ENCODE results near the gene DPM3. TPM values are rescaled to one million over a fixed set of nuclear protein-coding genes. Genes with fewer than 3 reads are reported as not detected.

The DPM3 gene
- total and polyA plus RNA-seq, 2 experiments from 2014 or later, result 102 to 105 TPM

GRCh38 chr1:155173478-155174323 lies 33.4 kb upstream of the DPM3 start, which contains the start of gene TRIM46:
TRIM46 (plus strand) TSS chr1:155173849; CDS start chr1:155173967, 118 bp downstream.
- H3K4me3 ChIP-seq, result peak within 1 kb of the TSS; percentile 74
- no peaks in the 10 kb centered on the region for H3K9me3 ChIP-seq (ENCODE audit: low read depth)
- H3K27ac ChIP-seq, result peak within 1 kb of the TSS; percentile 87
- TF ChIP-seq CTCF (IDR thresholded peaks at IDR 0.05; ENCODE audit: low read depth, low read length), result no peak
- H3K27me3 ChIP-seq, result peaks cover 6% of the 10 kb centered on the region
- DNase-seq (ENCODE audit: low read depth in 1 of 2, low spot score in 1 of 2), result peak in 1 of 2 donors; percentile 50
- peaks cover 5% of the 10 kb centered on the region for H3K4me1 ChIP-seq (ENCODE audit: low read depth)
- H3K36me3 ChIP-seq, result peaks cover 3% of the 10 kb centered on the region

GRCh38 chr1:155172732-155173477 lies 32.6 kb upstream of the DPM3 start, which contains the start of gene KRTCAP2:
KRTCAP2 (minus strand) TSS chr1:155173304; CDS start chr1:155173224, 80 bp downstream.
- peaks cover 6% of the 10 kb centered on the region for H3K27me3 ChIP-seq
- TF ChIP-seq CTCF (IDR thresholded peaks at IDR 0.05; ENCODE audit: low read depth, low read length), result peak; percentile 93
- peak within 1 kb of the TSS; percentile 87 for H3K27ac ChIP-seq
- peak; percentile 96 to 97 for DNase-seq (ENCODE audit: low read depth in 1 of 2, low spot score in 1 of 2)
- H3K9me3 ChIP-seq (ENCODE audit: low read depth), result no peaks in the 10 kb centered on the region
- H3K36me3 ChIP-seq, result peaks cover 3% of the 10 kb centered on the region
- peak within 1 kb of the TSS; percentile 74 for H3K4me3 ChIP-seq
- H3K4me1 ChIP-seq (ENCODE audit: low read depth), result peaks cover 5% of the 10 kb centered on the region

GRCh38 chr1:155171836-155172731 lies 31.8 kb upstream of the DPM3 start:
- no peak for TF ChIP-seq CTCF (IDR thresholded peaks at IDR 0.05; ENCODE audit: low read depth, low read length)
- peaks cover 6% of the 10 kb centered on the region for H3K27me3 ChIP-seq
- DNase-seq (ENCODE audit: low read depth in 1 of 2, low spot score in 1 of 2), result no peak
- peak overlapping the region; percentile 87 for H3K27ac ChIP-seq
- peak overlapping the region; percentile 74 for H3K4me3 ChIP-seq
- H3K36me3 ChIP-seq, result peaks cover 3% of the 10 kb centered on the region
- peaks cover 5% of the 10 kb centered on the region for H3K4me1 ChIP-seq (ENCODE audit: low read depth)
- no peaks in the 10 kb centered on the region for H3K9me3 ChIP-seq (ENCODE audit: low read depth)

- Histone ChIP-seq H3K9me3 (ENCODE audit: low read depth) (no peaks in the 10 kb centered on the region), H3K36me3 (peaks cover 3% of the 10 kb centered on the region), H3K27ac (no peak overlapping the region), H3K4me3 (no peak overlapping the region), H3K4me1 (ENCODE audit: low read depth) (peaks cover 5% of the 10 kb centered on the region), H3K27me3 (peaks cover 6% of the 10 kb centered on the region)
- no peak for DNase-seq (ENCODE audit: low read depth in 1 of 2, low spot score in 1 of 2)
- no peak for TF ChIP-seq CTCF (IDR thresholded peaks at IDR 0.05; ENCODE audit: low read depth, low read length)
Measured at GRCh38 chr1:155170806-155171205, 30.5 kb upstream of the DPM3 start.
